Tongue (tissue), 2 donors: ENCODE results near the gene GALNT5. TPM values are rescaled to one million over a fixed set of nuclear protein-coding genes. Genes with fewer than 3 reads are reported as not detected.
A peak's percentile ranks its signal among the peaks of the same experiment; 100 is the strongest.
"Not testable (repeated sequence)": the region's sequence is repeated elsewhere in the genome, so short reads cannot be mapped to it uniquely, and the experiment has no call there.

Experiments
- DNase-seq: peaks from one replicate; pipeline ENCODE4 v3.0.0-alpha.2; 2015
- total RNA-seq: library from RNA; depleted of rRNA; stranded (reverse); fragments of >200 nt; gene quantifications from one replicate; pipeline ENCODE4 v1.2.3, GENCODE V29; 2014

The GALNT5 gene
- total RNA-seq, 1 donor from 2014 or later, result 19.2 TPM

DNA sequence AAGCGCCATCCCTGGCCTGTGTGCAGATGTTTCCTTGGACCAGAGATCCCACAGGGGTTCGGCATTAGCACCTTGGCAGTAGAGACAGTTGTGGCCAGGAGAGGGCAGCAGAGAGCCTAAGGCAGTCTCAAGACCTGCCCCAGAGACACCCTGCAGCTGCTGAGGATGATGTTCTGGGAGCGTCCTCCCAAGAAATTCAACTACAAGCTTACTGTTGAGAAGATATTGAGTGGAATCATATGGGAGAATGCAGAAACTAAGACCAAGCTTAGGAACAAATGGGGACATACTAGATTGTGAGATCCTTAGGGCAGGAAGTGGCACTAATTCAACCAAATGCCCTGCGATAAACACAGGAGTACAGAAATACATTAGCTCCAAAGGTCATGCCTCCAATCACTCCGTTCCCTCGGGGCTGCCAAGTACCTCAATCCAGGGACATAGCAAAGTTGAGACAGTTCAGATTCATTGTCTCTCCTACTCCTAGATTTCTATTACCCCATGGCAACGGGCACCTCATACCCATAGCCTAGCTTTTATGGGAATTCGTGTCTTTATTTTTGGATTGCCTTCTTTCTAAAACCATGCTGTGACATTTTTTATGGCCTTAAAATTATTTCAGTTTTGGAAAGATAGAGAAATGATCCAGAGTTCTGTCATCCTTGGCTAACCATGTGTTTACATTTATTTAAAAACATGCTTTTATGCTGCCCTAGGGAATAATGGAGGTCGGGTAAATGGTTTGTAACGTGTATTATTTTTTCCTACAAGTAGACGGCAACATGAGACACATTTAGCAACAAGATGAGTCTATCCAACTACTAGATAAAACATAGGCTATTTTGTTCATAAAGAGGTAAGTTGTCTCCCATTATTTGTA, 70.4 kb downstream of the GALNT5 start:
- peak; percentile 86 for DNase-seq

DNA sequence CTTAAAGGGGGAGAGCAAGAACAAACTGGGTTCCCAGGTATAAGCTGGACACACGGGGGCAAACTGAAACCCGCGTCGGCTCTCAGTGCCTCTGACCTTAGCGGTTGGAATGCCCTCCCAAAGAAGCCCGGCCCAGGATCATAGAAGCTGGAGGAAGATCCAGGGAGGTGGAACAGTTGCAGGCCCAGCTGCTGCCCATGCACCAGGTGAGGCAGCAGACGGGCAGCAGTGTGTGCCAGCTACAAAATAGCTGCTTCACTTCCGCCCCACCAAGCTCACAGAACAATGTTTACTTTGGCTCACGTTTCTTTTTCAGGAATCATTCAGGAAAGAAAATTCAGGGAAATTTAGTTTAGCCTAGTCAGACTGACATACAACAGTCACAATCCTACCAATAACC, 72.0 kb downstream of the GALNT5 start:
- peak; percentile 16 for DNase-seq

DNA sequence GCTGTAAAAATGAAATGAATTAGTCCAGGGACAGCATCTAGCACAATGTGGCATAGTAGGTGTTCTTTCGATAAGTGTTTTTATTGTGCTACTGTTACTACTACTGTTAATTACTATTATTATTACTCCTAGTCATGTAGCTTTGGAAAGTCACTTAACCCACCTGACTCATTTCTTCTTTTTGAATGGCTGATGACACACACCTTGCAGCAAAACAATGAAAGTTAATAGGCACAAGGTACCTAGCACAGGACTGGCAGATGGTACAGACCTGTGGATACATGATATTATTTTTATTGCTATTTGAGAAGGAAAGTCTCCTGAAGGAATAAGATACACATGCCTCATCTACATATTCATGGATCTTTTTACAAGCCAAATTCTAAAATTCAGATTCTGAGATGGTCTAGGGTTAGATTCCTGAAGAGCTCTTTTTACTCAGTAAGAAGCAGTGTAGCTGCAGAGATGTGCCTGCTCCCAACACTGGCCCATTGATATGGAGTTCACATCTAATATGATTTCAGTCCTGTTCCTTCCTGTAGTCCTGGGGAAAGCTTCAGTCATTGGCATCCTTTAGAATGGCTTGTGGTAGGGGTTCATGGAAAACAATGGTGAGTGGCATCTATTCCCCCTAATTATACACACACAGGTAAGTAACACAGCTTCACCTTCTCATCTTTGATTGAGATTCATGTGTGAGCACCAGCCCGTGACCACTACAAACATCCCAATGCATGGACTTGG, 76.0 kb downstream of the GALNT5 start:
- DNase-seq, result no peak

DNA sequence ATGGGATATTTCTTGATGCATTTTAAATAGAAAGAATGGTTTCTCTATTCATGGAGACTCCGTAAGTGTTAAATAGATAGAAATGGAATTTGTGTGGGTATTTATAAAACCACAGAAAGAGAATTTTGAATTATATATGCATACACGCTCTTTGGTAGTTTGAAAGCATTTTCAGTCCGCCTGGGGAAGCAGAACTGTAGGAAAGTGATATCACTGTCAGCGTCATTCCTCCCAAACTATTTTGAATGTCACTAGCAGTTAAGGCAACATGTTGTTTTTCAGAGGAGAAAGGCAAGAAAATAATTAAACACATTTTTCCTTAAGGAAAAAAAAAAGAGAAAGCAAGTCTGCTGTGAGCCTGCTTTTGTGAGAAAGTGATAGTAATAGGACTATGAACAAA, 76.8 kb downstream of the GALNT5 start:
- no peak for DNase-seq

DNA sequence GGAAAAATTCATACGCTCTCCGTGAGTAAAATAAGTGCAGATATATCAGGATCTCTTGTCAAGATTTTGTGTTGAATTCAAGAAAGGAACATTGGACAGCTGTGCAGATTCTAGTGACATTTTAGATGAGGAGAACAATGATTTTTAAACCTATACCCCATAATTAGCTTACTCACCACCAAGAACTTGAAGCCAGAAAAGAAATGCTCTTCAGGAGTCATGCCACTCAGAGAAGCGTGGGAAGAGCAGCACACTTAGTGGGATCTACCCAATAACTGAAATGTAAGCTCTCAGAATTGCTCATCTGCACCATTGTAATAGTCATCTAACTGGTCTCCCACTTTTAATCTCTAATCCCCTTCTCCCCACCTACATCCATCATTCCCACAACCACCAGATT, 77.3 kb downstream of the GALNT5 start:
- DNase-seq, result no peak

DNA sequence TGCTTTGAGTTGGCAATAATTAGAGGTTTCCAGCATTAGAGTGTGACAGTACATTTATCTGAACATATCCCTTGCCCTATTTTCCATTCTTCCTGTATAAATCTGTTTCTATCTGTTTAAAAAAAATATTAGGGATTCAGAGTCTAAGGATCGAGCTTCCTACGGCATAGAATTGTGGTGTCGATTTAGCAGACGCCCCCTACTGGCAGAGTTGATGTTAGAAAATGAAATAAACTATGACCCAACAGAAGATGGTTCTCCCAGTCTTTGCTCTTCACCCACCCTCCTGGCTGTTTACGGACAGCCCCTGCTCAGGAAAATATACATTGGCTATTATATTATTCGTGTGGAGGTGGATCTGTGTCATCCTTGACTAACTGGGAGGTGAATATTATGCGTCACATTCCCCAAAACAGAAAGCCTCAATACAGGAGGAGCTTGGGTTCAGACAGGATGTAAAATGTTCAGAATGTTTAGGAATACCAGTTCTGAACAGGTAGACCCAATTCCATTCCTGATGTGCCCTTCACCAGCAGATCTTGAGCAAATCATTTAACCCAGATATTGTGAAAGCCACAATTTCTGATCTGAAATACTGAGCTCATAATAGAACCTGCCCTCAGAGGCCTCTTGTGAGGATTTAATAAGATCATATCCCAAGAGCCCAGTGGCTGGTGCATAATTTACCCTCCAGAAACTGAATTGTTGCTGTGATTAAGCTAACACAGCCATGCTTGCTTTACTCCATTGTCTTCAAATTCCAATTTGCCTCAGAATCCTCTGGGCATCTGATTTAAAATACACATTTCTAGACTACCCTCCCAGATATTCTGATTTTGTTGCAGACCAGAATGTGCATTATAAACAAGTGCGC, 78.9 kb downstream of the GALNT5 start:
- DNase-seq, result peak; percentile 24

DNA sequence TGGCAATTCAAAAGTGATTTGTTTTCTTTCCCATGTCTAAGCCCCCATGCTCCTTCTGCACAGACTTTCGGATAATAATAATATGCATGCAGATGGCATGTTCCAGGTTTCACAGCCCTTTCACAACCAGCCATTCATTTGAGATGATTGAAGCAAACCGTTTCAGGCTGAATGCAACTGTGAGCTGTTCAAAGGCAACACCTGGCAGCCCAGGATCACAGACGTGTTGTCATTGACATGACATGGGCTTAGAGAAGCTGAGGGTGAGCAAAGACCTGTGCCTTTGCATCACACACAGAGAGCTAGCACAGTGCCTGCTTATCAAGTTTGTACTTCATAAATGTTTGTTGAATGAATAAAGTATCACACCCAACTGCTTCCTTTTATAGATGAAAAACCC, 80.5 kb downstream of the GALNT5 start:
- DNase-seq, result no peak

DNA sequence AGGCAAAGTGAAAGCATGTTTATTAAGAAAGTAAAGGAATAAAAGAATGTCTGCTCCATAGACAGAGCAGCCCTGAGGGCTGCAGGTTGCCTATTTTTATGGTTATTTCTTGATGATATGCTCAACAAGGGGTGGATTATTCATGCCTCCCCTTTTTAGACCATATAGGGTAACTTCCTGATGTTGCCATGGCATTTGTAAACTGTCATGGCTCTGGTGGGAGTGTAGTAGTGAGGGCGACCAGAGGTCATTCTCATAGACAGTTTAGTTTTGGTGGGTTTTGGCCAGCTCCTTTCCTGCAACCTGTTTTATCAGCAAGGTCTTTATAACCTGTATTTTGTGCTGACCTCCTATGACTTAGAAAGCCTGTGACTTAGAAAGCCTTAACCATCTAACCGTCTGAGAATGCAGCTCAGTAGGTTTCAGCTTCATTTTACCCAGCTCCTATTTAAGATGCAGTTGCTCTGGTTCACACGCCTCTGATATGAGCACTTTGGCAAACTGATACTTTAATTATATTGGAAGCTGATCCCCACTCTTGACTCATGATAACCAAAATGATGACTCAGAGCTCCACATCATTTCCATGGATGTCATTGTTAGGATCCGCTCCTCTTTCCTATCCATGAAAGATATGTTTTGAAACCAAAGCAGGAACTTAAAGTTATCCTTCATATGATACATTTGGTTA, 82.6 kb downstream of the GALNT5 start:
- no peak for DNase-seq

DNA sequence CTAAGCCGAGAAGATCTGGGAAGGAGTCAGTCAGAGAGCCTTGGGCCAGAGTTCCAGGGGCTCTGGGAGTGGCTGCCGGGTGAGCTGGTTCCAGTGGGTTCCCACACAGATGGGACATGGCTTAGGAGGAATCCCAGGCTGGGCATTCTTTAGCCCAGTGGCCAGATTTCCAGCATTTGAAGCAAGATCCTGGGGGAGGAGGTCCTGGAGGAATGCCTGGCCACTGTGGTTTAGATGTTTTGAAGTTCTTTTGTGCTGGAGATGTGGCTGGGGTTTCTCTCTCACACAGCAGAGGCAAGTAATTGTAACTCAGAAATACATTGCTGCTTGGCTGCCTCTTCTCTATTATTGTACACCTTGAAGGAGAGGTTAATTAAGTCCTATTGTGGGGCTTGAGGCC, 83.9 kb downstream of the GALNT5 start:
- not testable (repeated sequence) for DNase-seq

DNA sequence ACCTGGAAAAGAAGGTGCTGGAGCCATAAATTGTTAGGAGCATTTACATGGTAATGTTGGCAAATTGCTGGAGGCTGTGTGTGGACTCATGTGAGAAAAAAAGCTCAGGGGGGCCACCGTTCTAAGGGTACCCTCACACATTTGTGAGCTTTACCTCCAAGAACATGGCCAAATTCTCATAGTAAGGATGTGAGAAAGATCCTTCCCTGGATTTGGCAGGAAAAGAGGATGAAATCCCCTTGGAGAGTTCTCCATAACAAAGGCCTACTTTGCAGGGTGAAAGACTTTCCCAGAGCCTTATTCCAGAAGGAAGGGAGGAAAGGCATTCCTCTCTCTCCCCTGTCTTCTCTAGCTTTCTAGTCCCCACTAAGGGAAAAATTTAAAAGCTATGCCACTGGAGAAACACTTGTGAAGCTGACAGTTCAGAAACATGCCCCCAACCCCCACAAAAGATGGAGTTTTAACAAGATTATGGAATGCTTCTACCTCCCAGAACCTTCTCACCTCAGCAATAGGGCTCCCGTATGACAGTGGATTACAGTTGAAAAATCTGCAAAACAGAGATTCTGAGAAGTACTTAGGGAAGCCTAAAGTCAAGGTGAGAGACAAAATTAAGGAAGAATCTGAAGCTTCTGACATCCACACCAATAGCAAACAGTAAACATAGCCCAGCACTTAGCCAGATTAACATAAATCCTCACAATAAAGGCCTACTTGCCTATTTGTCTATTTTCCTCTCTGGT, 88.3 kb downstream of the GALNT5 start:
- no peak for DNase-seq

DNA sequence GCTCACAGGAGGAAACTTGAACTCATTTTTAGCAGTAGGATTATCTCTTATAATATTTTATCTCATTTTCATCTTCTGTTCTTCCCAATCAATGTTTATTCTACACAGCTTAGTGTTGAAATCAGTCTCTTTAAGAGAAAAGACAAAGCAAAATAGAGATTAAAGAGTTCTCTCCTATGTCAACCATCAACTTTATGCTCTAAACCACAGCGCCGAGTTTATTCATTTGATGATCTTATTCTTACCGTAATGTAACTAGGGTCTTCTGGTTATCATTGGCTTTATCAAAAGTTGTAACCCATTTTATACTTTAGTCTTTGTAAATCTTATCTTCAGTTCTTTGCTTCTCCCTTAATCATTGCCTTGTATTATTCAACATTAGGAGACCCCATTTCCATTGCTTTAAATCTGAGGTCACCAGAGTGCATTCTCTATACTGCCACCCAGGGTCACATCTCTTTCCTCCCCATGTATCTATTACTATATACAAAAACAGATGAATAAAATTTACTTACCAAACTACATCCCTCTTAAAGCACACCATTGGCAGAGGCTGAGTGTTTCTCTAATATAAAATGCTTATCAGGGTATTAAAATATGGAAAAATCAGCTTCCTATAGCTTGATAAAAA, 90.9 kb downstream of the GALNT5 start:
- no peak for DNase-seq

DNA sequence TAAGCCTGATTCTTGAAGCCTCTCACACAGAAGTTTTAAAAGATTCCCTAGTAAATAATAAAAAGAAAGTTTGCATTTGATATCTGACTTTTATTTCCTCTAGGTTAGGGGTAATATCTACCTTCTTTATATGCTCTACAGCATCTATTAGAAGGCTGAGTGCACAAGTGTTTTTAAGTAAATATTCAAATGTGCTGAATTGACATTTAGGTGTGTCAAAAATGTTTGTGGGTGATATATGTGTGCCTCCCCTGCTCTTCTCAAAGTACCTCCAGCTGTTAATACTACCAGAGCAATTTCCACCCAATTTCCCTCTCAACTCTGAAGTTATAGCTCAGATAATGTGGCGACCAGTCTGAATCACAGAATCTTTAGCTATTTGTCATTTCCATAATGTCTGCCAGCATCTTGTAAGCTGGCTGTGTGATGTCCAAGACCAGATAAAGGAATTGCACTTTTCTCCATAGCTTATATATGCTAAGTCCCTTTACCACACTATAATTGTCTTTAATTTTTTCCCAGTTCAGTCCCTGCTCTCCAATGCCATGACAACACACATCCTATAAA, 92.5 kb downstream of the GALNT5 start:
- no peak for DNase-seq

DNA sequence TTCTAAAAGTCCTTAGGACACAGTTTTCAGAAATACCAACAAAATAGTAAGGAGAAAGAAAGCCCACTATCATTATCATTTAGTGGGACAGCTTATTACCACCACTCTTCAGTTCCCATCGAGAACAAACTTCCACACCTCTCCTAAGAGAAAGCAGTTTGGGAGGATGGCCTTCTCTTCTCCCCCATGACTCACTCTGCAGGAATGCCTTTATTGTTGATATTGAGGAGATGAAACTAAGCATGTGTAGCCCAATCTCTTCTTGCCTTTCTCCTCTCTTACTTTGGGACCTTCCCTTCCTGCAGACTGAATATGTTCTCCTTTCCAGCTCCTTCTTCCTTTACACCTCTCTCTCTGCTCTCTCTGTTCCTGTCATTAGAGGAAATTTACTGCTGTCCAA, 98.1 kb downstream of the GALNT5 start:
- no peak for DNase-seq

DNA sequence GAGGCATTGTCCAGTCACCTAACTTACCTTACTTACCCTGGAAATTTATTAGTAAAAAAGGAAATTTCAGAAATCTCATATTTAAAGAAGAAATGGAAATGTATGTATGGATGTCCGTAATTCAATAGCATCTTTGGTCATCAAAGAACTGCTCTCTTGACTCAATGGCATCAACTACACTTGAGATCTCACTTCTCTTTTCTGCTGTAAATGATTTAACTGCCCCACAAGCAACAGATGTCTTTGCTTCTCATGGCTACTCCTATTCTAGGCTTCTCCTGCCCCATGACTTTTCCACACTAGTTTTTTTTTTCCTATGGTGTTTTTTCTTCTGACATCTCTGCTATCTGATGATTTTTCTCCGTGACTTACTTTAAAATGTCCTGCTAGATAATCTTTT, 102.1 kb downstream of the GALNT5 start:
- DNase-seq, result no peak

DNA sequence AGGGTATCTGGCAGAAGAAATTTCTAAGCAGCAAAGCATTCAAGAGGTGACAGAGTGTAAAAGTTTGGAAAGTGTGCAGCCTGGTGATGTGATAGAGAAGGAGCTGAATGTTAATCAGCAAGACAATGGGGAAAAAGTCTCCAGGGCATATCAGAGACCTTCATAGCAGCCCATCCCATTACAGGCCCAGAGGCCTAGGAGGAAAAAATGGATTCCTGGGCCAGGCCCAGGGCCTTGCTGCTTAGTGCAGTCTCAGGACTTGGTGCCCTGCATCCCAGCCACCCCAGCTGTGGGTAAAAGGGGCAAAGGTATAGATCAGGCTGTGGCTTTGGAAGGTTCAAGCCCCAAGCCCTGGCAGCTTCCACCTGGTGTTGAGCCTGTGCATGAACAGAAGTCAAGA, 104.0 kb downstream of the GALNT5 start:
- no peak for DNase-seq

DNA sequence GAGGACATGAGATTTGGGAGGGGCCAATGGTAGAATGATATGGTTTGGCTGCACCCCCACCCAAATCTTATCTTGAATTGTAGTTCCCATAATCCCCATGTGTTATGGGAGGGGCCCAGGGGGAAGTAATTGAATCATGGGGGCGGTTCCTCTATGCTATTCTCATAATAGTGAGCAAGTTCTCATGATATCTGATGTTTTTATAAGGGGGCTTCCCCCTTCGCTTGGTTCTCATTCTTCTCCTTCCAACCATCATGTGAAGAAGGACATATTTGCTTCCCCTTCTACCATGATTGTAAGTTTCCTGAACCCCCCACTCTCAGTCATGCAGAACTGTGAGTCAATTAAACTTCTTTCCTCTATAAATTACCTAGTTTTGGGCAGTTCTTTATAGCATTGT, 105.1 kb downstream of the GALNT5 start:
- DNase-seq, result no peak

DNA sequence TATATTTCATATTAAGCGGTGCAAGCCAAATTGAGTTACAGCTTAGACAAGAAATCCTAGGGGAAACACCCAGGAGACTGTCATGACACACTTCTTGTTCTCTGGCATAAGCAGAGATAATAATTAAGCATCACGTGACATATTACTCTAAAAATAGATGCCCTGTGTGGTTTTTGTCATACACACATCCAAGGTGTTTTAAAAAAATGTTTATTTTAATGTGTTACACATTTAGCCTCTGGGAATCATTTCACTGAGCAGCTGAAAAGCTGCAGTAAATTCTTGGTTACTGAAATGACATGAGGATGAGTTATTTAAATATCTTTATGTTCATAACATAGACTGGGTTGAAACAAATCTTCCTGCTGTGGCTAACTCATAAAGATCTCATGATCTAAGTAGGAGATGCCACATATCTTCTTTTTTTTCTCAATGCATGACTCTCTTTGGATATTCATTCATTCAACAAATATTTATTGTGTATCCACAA, 106.2 kb downstream of the GALNT5 start:
- peak; percentile 3 for DNase-seq
